Measurements from ENCODE around the gene SP8. TPM values are rescaled to one million over a fixed set of nuclear protein-coding genes. Genes with fewer than 3 reads are reported as not detected.

The SP8 gene
- total RNA-seq, 1 donor from 2014 or later: not detected

DNA sequence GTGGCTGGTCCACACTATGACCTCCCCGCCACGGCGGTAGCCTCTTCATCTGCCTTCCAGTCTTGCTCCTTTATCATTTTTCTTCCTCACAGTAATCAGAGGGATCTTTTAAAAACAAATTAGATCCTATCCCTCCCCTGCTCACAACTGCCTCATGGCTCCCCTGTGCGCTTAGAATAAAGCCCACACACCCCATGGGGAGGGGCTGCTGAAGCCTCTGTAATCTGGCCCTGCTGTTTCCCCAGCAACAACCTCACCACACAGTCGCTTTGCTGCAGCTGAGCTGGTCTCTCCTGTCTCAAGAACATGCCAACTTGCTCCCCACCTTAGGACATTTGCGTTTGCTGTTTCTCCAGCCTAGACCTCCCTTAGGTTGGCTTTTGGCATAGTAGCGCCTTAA, 41.0 kb downstream of the SP8 start:
- no peak overlapping the region for H3K27ac ChIP-seq
- H3K4me3 ChIP-seq: no peak overlapping the region
- H3K9me3 ChIP-seq: no peaks in the 10 kb centered on the region
- H3K27me3 ChIP-seq: no peaks in the 10 kb centered on the region
- TF ChIP-seq, protein P1, sequence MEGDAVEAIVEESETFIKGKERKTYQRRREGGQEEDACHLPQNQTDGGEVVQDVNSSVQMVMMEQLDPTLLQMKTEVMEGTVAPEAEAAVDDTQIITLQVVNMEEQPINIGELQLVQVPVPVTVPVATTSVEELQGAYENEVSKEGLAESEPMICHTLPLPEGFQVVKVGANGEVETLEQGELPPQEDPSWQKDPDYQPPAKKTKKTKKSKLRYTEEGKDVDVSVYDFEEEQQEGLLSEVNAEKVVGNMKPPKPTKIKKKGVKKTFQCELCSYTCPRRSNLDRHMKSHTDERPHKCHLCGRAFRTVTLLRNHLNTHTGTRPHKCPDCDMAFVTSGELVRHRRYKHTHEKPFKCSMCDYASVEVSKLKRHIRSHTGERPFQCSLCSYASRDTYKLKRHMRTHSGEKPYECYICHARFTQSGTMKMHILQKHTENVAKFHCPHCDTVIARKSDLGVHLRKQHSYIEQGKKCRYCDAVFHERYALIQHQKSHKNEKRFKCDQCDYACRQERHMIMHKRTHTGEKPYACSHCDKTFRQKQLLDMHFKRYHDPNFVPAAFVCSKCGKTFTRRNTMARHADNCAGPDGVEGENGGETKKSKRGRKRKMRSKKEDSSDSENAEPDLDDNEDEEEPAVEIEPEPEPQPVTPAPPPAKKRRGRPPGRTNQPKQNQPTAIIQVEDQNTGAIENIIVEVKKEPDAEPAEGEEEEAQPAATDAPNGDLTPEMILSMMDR (IDR thresholded peaks at IDR 0.05): no peak
- DNase-seq (no peak), ATAC-seq (no peak)
- H3K4me1 ChIP-seq: no peaks in the 10 kb centered on the region
- intact Hi-C loops (cut with DNase I): no loop called here
- no peaks in the 10 kb centered on the region for H3K36me3 ChIP-seq

- H3K4me3 ChIP-seq: no peak overlapping the region
- H3K27me3 ChIP-seq: no peaks in the 10 kb centered on the region
- TF ChIP-seq, protein P1 (IDR thresholded peaks at IDR 0.05): no peak
- DNase-seq: no peak
- no peak overlapping the region for H3K27ac ChIP-seq
- no peaks in the 10 kb centered on the region for H3K36me3 ChIP-seq
- no peaks in the 10 kb centered on the region for H3K4me1 ChIP-seq
- no peak for ATAC-seq
- intact Hi-C loops (cut with DNase I): no loop called here
- H3K9me3 ChIP-seq: no peaks in the 10 kb centered on the region
These were observed 41.7 kb downstream of the SP8 start for GRCh38 chr7:20744954-20745446.

DNA sequence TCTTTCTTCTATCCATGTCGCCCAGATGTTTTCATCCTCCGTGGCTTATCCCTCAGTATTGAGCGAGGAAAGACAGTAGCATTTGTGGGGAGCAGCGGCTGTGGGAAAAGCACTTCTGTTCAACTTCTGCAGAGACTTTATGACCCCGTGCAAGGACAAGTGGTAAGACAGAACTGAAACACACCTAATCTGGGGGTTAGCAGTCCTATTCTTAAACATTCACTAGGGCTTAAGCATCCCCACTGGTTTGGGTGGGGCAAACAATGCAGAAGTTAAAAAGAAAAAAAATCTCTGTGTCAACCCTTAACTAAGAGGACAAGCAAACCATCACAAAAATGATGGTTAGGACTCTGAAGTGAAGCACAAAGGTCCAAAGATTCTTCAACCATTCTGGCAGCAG, 43.8 kb downstream of the SP8 start:
- intact Hi-C loops (cut with DNase I): no loop called here
- ATAC-seq (no peak), DNase-seq (no peak)
- no peak overlapping the region for H3K27ac ChIP-seq
- no peaks in the 10 kb centered on the region for H3K27me3 ChIP-seq
- H3K9me3 ChIP-seq: no peaks in the 10 kb centered on the region
- TF ChIP-seq, protein P1 (IDR thresholded peaks at IDR 0.05): no peak
- H3K4me1 ChIP-seq: no peaks in the 10 kb centered on the region
- no peaks in the 10 kb centered on the region for H3K36me3 ChIP-seq
- no peak overlapping the region for H3K4me3 ChIP-seq

DNA sequence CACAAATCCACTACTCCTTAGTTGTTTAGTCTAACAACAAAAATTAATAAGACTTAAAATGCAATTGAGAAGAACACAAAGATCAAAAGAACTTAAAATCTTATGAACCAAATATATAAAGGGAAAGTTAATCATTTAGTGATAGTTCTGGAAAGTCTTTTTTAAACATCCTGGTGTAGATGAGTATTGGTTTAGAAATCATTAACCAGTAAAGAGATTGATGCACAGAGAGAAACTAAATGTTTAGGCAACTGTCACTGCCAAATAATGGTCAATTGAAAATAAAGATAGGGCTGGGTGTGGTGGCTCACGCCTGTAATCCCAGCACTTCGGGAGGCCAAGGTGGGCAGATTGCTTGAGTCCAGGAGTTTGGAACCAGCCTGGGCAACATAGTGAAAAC, 44.9 kb downstream of the SP8 start:
- no peak for ATAC-seq
- no peak overlapping the region for H3K4me3 ChIP-seq
- TF ChIP-seq, protein P1 (IDR thresholded peaks at IDR 0.05): no peak
- H3K27me3 ChIP-seq: no peaks in the 10 kb centered on the region
- no peak overlapping the region for H3K27ac ChIP-seq
- H3K36me3 ChIP-seq: no peaks in the 10 kb centered on the region
- no peaks in the 10 kb centered on the region for H3K4me1 ChIP-seq
- no peak for DNase-seq
- intact Hi-C loops (cut with DNase I): no loop called here
- H3K9me3 ChIP-seq: no peaks in the 10 kb centered on the region

- no peaks in the 10 kb centered on the region for H3K9me3 ChIP-seq
- H3K4me1 ChIP-seq: no peaks in the 10 kb centered on the region
- DNase-seq (no peak), ATAC-seq (no peak)
- H3K27ac ChIP-seq: no peak overlapping the region
- H3K36me3 ChIP-seq: no peaks in the 10 kb centered on the region
- H3K4me3 ChIP-seq: no peak overlapping the region
- TF ChIP-seq, protein P1 (IDR thresholded peaks at IDR 0.05): no peak
- intact Hi-C loops (cut with DNase I): no loop called here
- H3K27me3 ChIP-seq: no peaks in the 10 kb centered on the region
These were observed 47.9 kb downstream of the SP8 start for GRCh38 chr7:20738518-20739481.

Data from upper lobe of right lung (tissue), 1 donor.